ENCODE data around the gene GMPS. TPM values are rescaled to one million over a fixed set of nuclear protein-coding genes. Genes with fewer than 3 reads are reported as not detected.
A peak's percentile ranks its signal among the peaks of the same experiment; 100 is the strongest.

GMPS gene
- total RNA-seq, 1 experiment from 2014 or later: 119 TPM

- H3K36me3 ChIP-seq (ENCODE audit: control insufficient read depth in 1 of 2, insufficient read depth in 2 of 2, low read length in 2 of 2): no peaks in the 10 kb centered on the region
- peak overlapping the region; percentile 90 for H3K27ac ChIP-seq (ENCODE audit: low read depth, low read length)
These were observed 1.3 kb downstream of the GMPS start for GRCh38 chr3:155871746-155872158.

More at GRCh38 chr3:155871746-155872158, 1.3 kb downstream of the GMPS start:
- intact Hi-C loops (cut with micrococcal nuclease): loop anchor here (5.0 kb wide), 1 partner anchor 124 kb away; the partner anchor contains the start of gene PLCH1
- Histone ChIP-seq H2AFZ (ENCODE audit: low read depth, low read length, poor library complexity, severe bottlenecking) (no peak overlapping the region), H4K20me1 (ENCODE audit: insufficient read depth) (peaks cover 34% of the 10 kb centered on the region; the same call in 1 of the 2 replicates), H3K9me3 (ENCODE audit: control insufficient read depth in 1 of 2, insufficient read depth in 1 of 2, low read depth in 1 of 2, low read length in 2 of 2) (no peaks in the 10 kb centered on the region), H3K9me2 (ENCODE audit: insufficient read depth) (no peaks in the 10 kb centered on the region), H3K4me1 (ENCODE audit: control insufficient read depth in 1 of 2, insufficient read depth in 2 of 2, low read length in 2 of 2) (peaks cover 0 to 25% of the 10 kb centered on the region in 2 experiments; a peak in 3 of 4 replicates), H3K27me3 (ENCODE audit: insufficient read depth, low read length) (no peaks in the 10 kb centered on the region), H3K4me3 (replicated peaks in 1 of 2; ENCODE audit: low read depth in 1 of 2, low read length in 2 of 2) (peak overlapping the region; percentile 87 to 98), H3K9ac (ENCODE audit: low read length) (peak overlapping the region; percentile 100), H3K79me2 (ENCODE audit: insufficient read depth, low read length) (peaks cover 62% of the 10 kb centered on the region), H3K4me2 (ENCODE audit: low read length) (peak overlapping the region; percentile 91)
- no peak for DNase-seq (ENCODE audit: low read depth, low spot score)
- ChIA-PET RAD21 (ENCODE audit: low non-redundant PET in 1 of 2, low total read pairs in 2 of 2, uncharacterized antibody in 2 of 2, unreplicated experiment in 2 of 2) (no interaction called here), CTCF (interaction anchor here (2.9 kb wide), 1 partner anchor 66 kb away, joined by 11 read pairs; the partner anchor contains the start of gene C3orf33), POLR2A (interaction anchor here (1.5 kb wide), 1 partner anchor 18 kb away, joined by 4 read pairs; the partner anchor contains the start of gene SLC33A1)
- no peak for ATAC-seq
- no peak for TF ChIP-seq ELF1 (IDR thresholded peaks at IDR 0.05; ENCODE audit: borderline replicate concordance, low read depth)
- TF ChIP-seq SIN3A (IDR thresholded peaks at IDR 0.05; ENCODE audit: low read depth): no peak
- no peak for TF ChIP-seq TCF7L2 (IDR thresholded peaks at IDR 0.05; ENCODE audit: borderline replicate concordance, extremely low read depth, insufficient read depth, insufficient read length)
- TF ChIP-seq EZH2 (IDR thresholded peaks at IDR 0.05): no peak
- TF ChIP-seq, protein P1, sequence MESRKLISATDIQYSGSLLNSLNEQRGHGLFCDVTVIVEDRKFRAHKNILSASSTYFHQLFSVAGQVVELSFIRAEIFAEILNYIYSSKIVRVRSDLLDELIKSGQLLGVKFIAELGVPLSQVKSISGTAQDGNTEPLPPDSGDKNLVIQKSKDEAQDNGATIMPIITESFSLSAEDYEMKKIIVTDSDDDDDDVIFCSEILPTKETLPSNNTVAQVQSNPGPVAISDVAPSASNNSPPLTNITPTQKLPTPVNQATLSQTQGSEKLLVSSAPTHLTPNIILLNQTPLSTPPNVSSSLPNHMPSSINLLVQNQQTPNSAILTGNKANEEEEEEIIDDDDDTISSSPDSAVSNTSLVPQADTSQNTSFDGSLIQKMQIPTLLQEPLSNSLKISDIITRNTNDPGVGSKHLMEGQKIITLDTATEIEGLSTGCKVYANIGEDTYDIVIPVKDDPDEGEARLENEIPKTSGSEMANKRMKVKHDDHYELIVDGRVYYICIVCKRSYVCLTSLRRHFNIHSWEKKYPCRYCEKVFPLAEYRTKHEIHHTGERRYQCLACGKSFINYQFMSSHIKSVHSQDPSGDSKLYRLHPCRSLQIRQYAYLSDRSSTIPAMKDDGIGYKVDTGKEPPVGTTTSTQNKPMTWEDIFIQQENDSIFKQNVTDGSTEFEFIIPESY (IDR thresholded peaks at IDR 0.05; ENCODE audit: extremely low read depth, insufficient replicate concordance, low read length): no peak
- no TSS peak for BruUV-seq (replicated peaks)
